ENCODE measurements around the gene PLA2G2C.

The PLA2G2C gene

DNA sequence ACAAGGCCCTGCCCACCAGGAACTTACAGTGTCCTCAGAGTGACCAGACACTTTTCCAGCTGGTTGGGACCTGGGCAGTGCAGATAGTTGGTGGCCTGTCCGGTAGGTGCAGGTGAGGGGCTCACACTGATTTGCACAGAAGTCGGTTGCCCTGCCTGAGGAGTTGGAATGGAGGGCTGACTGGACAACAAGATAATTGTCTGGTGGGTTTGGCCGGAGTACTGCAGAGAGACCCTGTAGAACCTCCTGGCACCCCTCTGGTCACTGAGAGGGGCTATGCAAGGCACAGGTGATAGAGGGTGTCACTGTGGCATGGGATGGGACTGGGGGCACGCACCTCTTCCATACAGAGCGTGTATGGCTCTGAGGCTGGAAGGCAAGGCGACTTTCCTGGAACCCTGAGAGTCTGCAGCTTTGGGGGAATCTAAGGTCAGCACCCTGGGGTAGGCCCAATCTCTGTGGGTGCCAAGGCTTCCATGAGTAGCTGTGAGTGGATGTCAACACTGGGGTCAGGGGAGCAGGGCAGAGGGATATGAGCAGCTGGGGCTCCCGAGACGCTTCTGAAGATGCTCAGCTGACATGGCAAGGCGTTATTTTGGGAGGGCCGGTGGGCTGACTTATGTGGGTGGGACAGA, 59.4 kb downstream of the PLA2G2C start:
- DNase-seq, result no peak

GRCh38 chr1:20126041-20126805, 60.1 kb downstream of the PLA2G2C start:
- DNase-seq, result no peak

GRCh38 chr1:20125100-20125499, 61.2 kb downstream of the PLA2G2C start:
- DNase-seq, result no peak

DNA sequence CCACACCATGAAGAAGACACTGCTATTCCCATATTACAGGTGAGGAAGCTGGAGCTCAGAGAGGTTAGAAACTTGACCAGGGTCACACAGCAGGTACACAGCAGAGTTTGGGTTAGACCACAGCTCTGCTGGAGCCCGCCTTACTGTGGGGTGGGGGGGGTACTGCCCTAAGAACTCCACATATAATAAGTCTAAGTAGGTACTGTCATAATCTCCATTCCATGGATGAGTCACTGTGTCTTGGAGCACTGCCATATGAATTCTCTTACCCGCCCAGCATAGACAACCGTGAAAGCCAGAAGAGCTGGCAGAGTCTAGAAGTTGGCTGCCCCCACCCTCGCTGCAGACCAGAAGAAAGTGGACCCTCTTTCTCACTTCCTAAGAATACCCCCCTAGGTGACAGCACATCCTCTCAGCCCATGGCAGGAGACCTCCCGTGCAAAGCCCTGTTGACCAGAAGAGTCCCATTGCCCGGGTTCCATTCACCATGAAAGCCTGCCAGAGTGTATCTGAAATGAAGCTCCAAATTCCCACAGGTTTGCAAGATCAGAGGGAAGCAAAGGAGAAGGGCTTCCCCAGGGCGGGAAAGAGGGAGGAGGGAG, 61.8 kb downstream of the PLA2G2C start:
- DNase-seq, result no peak

GRCh38 chr1:20123722-20124455, 62.4 kb downstream of the PLA2G2C start:
- DNase-seq, result no peak

DNA sequence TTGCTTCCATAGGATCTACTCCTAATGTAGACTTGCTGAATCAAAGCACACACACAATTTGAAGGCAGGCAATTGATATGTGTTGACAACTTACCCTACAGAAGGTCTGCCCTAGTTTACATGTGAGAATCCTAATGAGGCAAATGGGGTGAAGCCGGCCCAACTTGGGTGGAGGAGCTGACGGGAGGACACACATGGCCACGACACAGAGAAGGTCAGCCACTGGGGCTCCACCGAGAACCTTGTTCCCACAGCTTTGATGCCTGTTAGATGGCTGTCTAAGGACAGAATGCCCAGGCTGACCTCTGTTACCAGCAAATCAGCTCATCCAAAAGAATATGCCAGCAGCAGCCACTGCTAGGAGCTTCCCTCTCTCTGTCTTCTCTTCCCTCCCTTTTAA, 65.5 kb downstream of the PLA2G2C start:
- no peak for DNase-seq

GRCh38 chr1:20119347-20119746, 67.0 kb downstream of the PLA2G2C start, which contains the start of gene PLA2G2D:
Gene PLA2G2D (minus strand): TSS chr1:20119536. CDS start chr1:20119498, 38 bp downstream.
- DNase-seq, result no peak

- DNase-seq, result no peak
Observed at GRCh38 chr1:20117236-20117635, 69.1 kb downstream of the PLA2G2C start.

GRCh38 chr1:20115916-20116315, 70.4 kb downstream of the PLA2G2C start:
- no peak for DNase-seq

- DNase-seq, result no peak
Observed at GRCh38 chr1:20115479-20115878, 70.8 kb downstream of the PLA2G2C start.

- DNase-seq, result no peak
Observed at GRCh38 chr1:20114021-20114648, 72.2 kb downstream of the PLA2G2C start.

All from stimulated activated CD8-positive, alpha-beta memory T cell treated with anti-CD3 and anti-CD28 coated beads, Interleukin-4, amount 100 ng/mL, for 48 hours (primary cell).